B cell (primary cell): ENCODE data around the gene TSEN15.

ENCODE experiments used
- EZH2 ChIP-seq: IDR thresholded peaks from 2 replicates; pipeline ENCODE4 v1.6.1; 2012; ENCODE audit warnings: borderline replicate concordance, low read depth, mild to moderate bottlenecking, moderate library complexity, low read length; ENCODE audit not compliant: insufficient read depth, poor library complexity, severe bottlenecking
- TF ChIP-seq, protein P1 (sequence below): fragments of 200-600 bp; IDR thresholded peaks from one replicate; pipeline ENCODE4 v1.8.0; 2022; ENCODE audit warnings: antibody characterized with exemption, mild to moderate bottlenecking

GRCh38 chr1:184072376-184072775 lies 20.8 kb downstream of the TSEN15 start:
- no peak for TF ChIP-seq EZH2
- TF ChIP-seq, protein P1, sequence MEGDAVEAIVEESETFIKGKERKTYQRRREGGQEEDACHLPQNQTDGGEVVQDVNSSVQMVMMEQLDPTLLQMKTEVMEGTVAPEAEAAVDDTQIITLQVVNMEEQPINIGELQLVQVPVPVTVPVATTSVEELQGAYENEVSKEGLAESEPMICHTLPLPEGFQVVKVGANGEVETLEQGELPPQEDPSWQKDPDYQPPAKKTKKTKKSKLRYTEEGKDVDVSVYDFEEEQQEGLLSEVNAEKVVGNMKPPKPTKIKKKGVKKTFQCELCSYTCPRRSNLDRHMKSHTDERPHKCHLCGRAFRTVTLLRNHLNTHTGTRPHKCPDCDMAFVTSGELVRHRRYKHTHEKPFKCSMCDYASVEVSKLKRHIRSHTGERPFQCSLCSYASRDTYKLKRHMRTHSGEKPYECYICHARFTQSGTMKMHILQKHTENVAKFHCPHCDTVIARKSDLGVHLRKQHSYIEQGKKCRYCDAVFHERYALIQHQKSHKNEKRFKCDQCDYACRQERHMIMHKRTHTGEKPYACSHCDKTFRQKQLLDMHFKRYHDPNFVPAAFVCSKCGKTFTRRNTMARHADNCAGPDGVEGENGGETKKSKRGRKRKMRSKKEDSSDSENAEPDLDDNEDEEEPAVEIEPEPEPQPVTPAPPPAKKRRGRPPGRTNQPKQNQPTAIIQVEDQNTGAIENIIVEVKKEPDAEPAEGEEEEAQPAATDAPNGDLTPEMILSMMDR, result no peak
